Neural progenitor cell (in vitro differentiated cells): ENCODE measurements around the gene KRT33B. TPM values are rescaled to one million over a fixed set of nuclear protein-coding genes. Genes with fewer than 3 reads are reported as not detected.

Experiments used
- DNase-seq: peaks from one replicate; pipeline ENCODE4 v3.0.0-alpha.2; 2016; ENCODE audit warnings: low spot score
- H2AFZ ChIP-seq: fragments of 200-600 bp; sonication (generic); replicated peaks from 2 replicates; pipeline ENCODE4 v1.6.1; 2016; ENCODE audit warnings: antibody characterized with exemption
- H3F3A ChIP-seq: fragments of 200-600 bp; sonication (generic); 2 replicates; pipeline ENCODE4 v1.6.1; 2016; ENCODE audit warnings: antibody characterized with exemption, low read depth
- H3K27ac ChIP-seq: fragments of 200-600 bp; sonication (generic); 2 replicates; pipeline ENCODE4 v1.5.1; 2016; ENCODE audit warnings: mild to moderate bottlenecking
- H3K27me3 ChIP-seq: fragments of 200-600 bp; sonication (generic); 2 replicates; pipeline ENCODE4 v1.6.1; 2016; ENCODE audit warnings: mild to moderate bottlenecking, moderate library complexity
- H3K36me3 ChIP-seq: fragments of 200-600 bp; sonication (generic); 2 replicates; pipeline ENCODE4 v1.5.1; 2016
- H3K4me1 ChIP-seq: fragments of 200-600 bp; sonication (generic); 2 replicates; pipeline ENCODE4 v1.6.1; 2016; ENCODE audit warnings: mixed run types
- H3K4me2 ChIP-seq: fragments of 200-600 bp; sonication (generic); 2 replicates; pipeline ENCODE4 v1.6.1; 2016
- H3K4me3 ChIP-seq: fragments of 200-600 bp; sonication (generic); 2 replicates; pipeline ENCODE4 v1.5.1; 2016
- H3K79me2 ChIP-seq: fragments of 200-600 bp; sonication (generic); 2 replicates; pipeline ENCODE4 v1.6.1; 2016; ENCODE audit warnings: low read depth
- H3K9ac ChIP-seq: fragments of 200-600 bp; sonication (generic); 2 replicates; pipeline ENCODE4 v1.6.1; 2016
- H3K9me3 ChIP-seq: fragments of 200-600 bp; sonication (generic); 2 replicates; pipeline ENCODE4 v1.5.1; 2016; ENCODE audit warnings: low read depth
- H4K20me1 ChIP-seq: fragments of 200-600 bp; sonication (generic); 2 replicates; pipeline ENCODE4 v1.6.1; 2016; ENCODE audit warnings: low read depth
- H3K27ac Mint-ChIP-seq: 3 replicates; pipeline ENCODE4 v1.8.0; 2021; ENCODE audit warnings: mixed read lengths
- H3K27me3 Mint-ChIP-seq: 2 replicates; pipeline ENCODE4 v1.8.0; 2022; ENCODE audit warnings: low read depth, mild to moderate bottlenecking, inconsistent platforms, moderate library complexity, mixed read lengths; ENCODE audit not compliant: insufficient read depth
- H3K36me3 Mint-ChIP-seq: 3 replicates; pipeline ENCODE4 v1.8.0; 2021; ENCODE audit warnings: mixed read lengths
- H3K4me1 Mint-ChIP-seq: 3 replicates; pipeline ENCODE4 v1.8.0; 2021; ENCODE audit warnings: mixed read lengths
- H3K4me3 Mint-ChIP-seq: 3 replicates; pipeline ENCODE4 v1.8.0; 2021; ENCODE audit warnings: mild to moderate bottlenecking, moderate library complexity, mixed read lengths
- H3K9me3 Mint-ChIP-seq: 3 replicates; pipeline ENCODE4 v1.8.0; 2020; ENCODE audit warnings: mixed read lengths
- CTCF ChIP-seq: fragments of 200-600 bp; sonication (generic); IDR thresholded peaks from 2 replicates; pipeline ENCODE4 v1.5.1; 2017; ENCODE audit warnings: antibody characterized with exemption, mild to moderate bottlenecking
- EZH2 ChIP-seq: fragments of 200-600 bp; sonication (generic); IDR thresholded peaks from 2 replicates; pipeline ENCODE4 v1.6.1; 2017; ENCODE audit warnings: antibody characterized with exemption, mild to moderate bottlenecking, moderate library complexity
- EZH2phosphoT487 ChIP-seq: fragments of 200-600 bp; sonication (generic); IDR thresholded peaks from 2 replicates; pipeline ENCODE4 v1.6.1; 2017; ENCODE audit warnings: antibody characterized with exemption
- total RNA-seq: library from RNA; depleted of rRNA; stranded (reverse); fragments of >200 nt; gene quantifications from 2 replicates; pipeline ENCODE4 v1.2.3, GENCODE V29; 2015; ENCODE audit warnings: low replicate concordance

KRT33B gene
- total RNA-seq, 1 donor from 2014 or later = not detected

- no peaks in the 10 kb centered on the region for H3K27me3 ChIP-seq
- H3K4me3 ChIP-seq = no peak overlapping the region
- no peak overlapping the region for H3K4me3 Mint-ChIP-seq
- H3K9me3 Mint-ChIP-seq = no peaks in the 10 kb centered on the region
- no peak overlapping the region for H3K27ac ChIP-seq
- no peak for TF ChIP-seq EZH2phosphoT487
- no peak for TF ChIP-seq EZH2
- no peak for TF ChIP-seq CTCF
- no peak overlapping the region for H3K4me2 ChIP-seq
- H3K79me2 ChIP-seq = no peaks in the 10 kb centered on the region
- no peak for DNase-seq
- no peaks in the 10 kb centered on the region for H3K36me3 Mint-ChIP-seq
- H3K27me3 Mint-ChIP-seq = peaks cover 10% of the 10 kb centered on the region
- no peak overlapping the region for H3K9ac ChIP-seq
- no peak overlapping the region for H2AFZ ChIP-seq
- no peaks in the 10 kb centered on the region for H3F3A ChIP-seq
- no peaks in the 10 kb centered on the region for H4K20me1 ChIP-seq
- H3K4me1 Mint-ChIP-seq = peaks cover 4% of the 10 kb centered on the region
- H3K36me3 ChIP-seq = no peaks in the 10 kb centered on the region
- H3K27ac Mint-ChIP-seq = no peak overlapping the region
- no peaks in the 10 kb centered on the region for H3K4me1 ChIP-seq
- H3K9me3 ChIP-seq = no peaks in the 10 kb centered on the region
These were observed 24.2 kb upstream of the KRT33B start for GRCh38 chr17:41393826-41394225.

GRCh38 chr17:41393294-41393693 is 23.7 kb upstream of the KRT33B start:
- DNase-seq = no peak
- Histone ChIP-seq H3K4me2 (no peak overlapping the region), H3K4me1 (no peaks in the 10 kb centered on the region), H3K36me3 (no peaks in the 10 kb centered on the region), H3F3A (no peaks in the 10 kb centered on the region), H3K9ac (no peak overlapping the region), H3K27me3 (no peaks in the 10 kb centered on the region), H3K27ac (no peak overlapping the region), H2AFZ (no peak overlapping the region), H3K9me3 (no peaks in the 10 kb centered on the region), H4K20me1 (no peaks in the 10 kb centered on the region), H3K79me2 (no peaks in the 10 kb centered on the region), H3K4me3 (no peak overlapping the region)
- Mint-ChIP-seq H3K9me3 (no peaks in the 10 kb centered on the region), H3K4me3 (no peak overlapping the region), H3K27me3 (peaks cover 8% of the 10 kb centered on the region), H3K36me3 (no peaks in the 10 kb centered on the region), H3K4me1 (peaks cover 4% of the 10 kb centered on the region), H3K27ac (no peak overlapping the region)
- TF ChIP-seq EZH2 (no peak), CTCF (no peak), EZH2phosphoT487 (no peak)

- no peaks in the 10 kb centered on the region for H3K27me3 ChIP-seq
- no peak overlapping the region for H2AFZ ChIP-seq
- H3F3A ChIP-seq = no peaks in the 10 kb centered on the region
- H3K36me3 ChIP-seq = no peaks in the 10 kb centered on the region
- H4K20me1 ChIP-seq = no peaks in the 10 kb centered on the region
- H3K9me3 ChIP-seq = no peaks in the 10 kb centered on the region
- Mint-ChIP-seq H3K27me3 (peaks cover 8% of the 10 kb centered on the region), H3K27ac (no peak overlapping the region), H3K36me3 (no peaks in the 10 kb centered on the region), H3K4me3 (no peak overlapping the region), H3K4me1 (peaks cover 4% of the 10 kb centered on the region), H3K9me3 (peaks cover 3% of the 10 kb centered on the region)
- no peak overlapping the region for H3K4me2 ChIP-seq
- no peaks in the 10 kb centered on the region for H3K4me1 ChIP-seq
- no peaks in the 10 kb centered on the region for H3K79me2 ChIP-seq
- no peak overlapping the region for H3K9ac ChIP-seq
- TF ChIP-seq CTCF = no peak
- TF ChIP-seq EZH2 = no peak
- TF ChIP-seq EZH2phosphoT487 = no peak
- H3K27ac ChIP-seq = no peak overlapping the region
- no peak for DNase-seq
- no peak overlapping the region for H3K4me3 ChIP-seq
These were observed 22.7 kb upstream of the KRT33B start for GRCh38 chr17:41392278-41392677.

GRCh38 chr17:41391535-41391934 is 21.9 kb upstream of the KRT33B start:
- Histone ChIP-seq H3K4me2 (no peak overlapping the region), H3K9ac (no peak overlapping the region), H3K79me2 (no peaks in the 10 kb centered on the region), H3K27ac (no peak overlapping the region), H2AFZ (no peak overlapping the region), H3K4me3 (no peak overlapping the region), H3F3A (no peaks in the 10 kb centered on the region), H3K4me1 (no peaks in the 10 kb centered on the region), H3K27me3 (no peaks in the 10 kb centered on the region), H3K9me3 (no peaks in the 10 kb centered on the region), H3K36me3 (no peaks in the 10 kb centered on the region), H4K20me1 (no peaks in the 10 kb centered on the region)
- H3K4me1 Mint-ChIP-seq = peaks cover 4% of the 10 kb centered on the region
- no peak overlapping the region for H3K27ac Mint-ChIP-seq
- H3K27me3 Mint-ChIP-seq = peaks cover 8% of the 10 kb centered on the region
- H3K36me3 Mint-ChIP-seq = no peaks in the 10 kb centered on the region
- DNase-seq = no peak
- TF ChIP-seq CTCF (no peak), EZH2phosphoT487 (no peak), EZH2 (no peak)
- H3K4me3 Mint-ChIP-seq = no peak overlapping the region
- H3K9me3 Mint-ChIP-seq = peaks cover 8% of the 10 kb centered on the region
